ENCODE measurements around the gene MLXIP. TPM values are rescaled to one million over a fixed set of nuclear protein-coding genes. Genes with fewer than 3 reads are reported as not detected.

MLXIP gene
- polyA plus RNA-seq, 2 donors: 8.2 to 18.0 TPM

- Histone ChIP-seq H3K27me3 (ENCODE audit: control insufficient read depth in 1 of 2, insufficient read depth in 2 of 2, low read length in 2 of 2) (no peaks in the 10 kb centered on the region), H3K9me3 (ENCODE audit: control insufficient read depth in 2 of 2, insufficient read depth in 1 of 2, low read depth in 1 of 2, low read length in 1 of 2) (no peaks in the 10 kb centered on the region), H3K4me1 (ENCODE audit: control insufficient read depth in 2 of 2, insufficient read depth in 2 of 2, low read length in 1 of 2) (peaks cover 11 to 15% of the 10 kb centered on the region in 2 donors), H3K4me3 (ENCODE audit: low read depth in 1 of 2, low read length in 2 of 2) (no peak overlapping the region), H3K36me3 (ENCODE audit: control insufficient read depth in 2 of 2, insufficient read depth in 2 of 2, low read length in 1 of 2) (peaks cover 0 to 14% of the 10 kb centered on the region in 2 donors), H3K27ac (ENCODE audit: low read depth in 2 of 2, low read length in 1 of 2) (no peak overlapping the region)
- WGBS, 2 donors: 89 to 90% methylated on average over 13 of the region's 13 CpGs
These were observed 6.4 kb downstream of the MLXIP start for GRCh38 chr12:122084857-122085405.

- Histone ChIP-seq H3K4me3 (ENCODE audit: low read depth in 1 of 2, low read length in 2 of 2) (no peak overlapping the region), H3K9me3 (ENCODE audit: control insufficient read depth in 2 of 2, insufficient read depth in 1 of 2, low read depth in 1 of 2, low read length in 1 of 2) (no peaks in the 10 kb centered on the region), H3K27me3 (ENCODE audit: control insufficient read depth in 1 of 2, insufficient read depth in 2 of 2, low read length in 2 of 2) (no peaks in the 10 kb centered on the region), H3K4me1 (ENCODE audit: control insufficient read depth in 2 of 2, insufficient read depth in 2 of 2, low read length in 1 of 2) (peaks cover 11 to 15% of the 10 kb centered on the region in 2 donors), H3K36me3 (ENCODE audit: control insufficient read depth in 2 of 2, insufficient read depth in 2 of 2, low read length in 1 of 2) (peaks cover 0 to 14% of the 10 kb centered on the region in 2 donors), H3K27ac (ENCODE audit: low read depth in 2 of 2, low read length in 1 of 2) (no peak overlapping the region)
- WGBS, 2 donors: 89 to 92% methylated on average over 5 of the region's 5 CpGs
These were observed 7.0 kb downstream of the MLXIP start for GRCh38 chr12:122085591-122085990.

DNA sequence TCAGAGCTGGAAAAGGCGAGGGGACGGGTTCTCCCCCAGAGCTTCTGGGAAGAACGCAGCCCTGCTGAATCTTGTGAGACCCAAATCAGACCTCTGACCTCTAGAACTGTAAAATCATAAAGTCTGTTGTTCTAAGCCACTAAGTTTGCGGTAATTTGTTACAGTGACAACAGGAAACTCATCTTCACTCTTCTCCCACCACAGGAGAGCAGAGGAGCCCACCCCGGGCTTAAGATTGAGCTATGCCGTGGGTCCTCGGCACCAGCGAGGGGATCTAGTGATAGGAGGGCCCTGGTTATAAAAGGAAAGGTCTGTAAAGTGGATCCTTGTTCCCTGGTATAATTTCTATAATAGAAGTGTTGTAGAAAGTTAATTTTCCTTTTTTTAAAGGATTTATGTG is 7.6 kb downstream of the MLXIP start:
- Histone ChIP-seq H3K4me3 (ENCODE audit: low read depth in 1 of 2, low read length in 2 of 2) (no peak overlapping the region), H3K9me3 (ENCODE audit: control insufficient read depth in 2 of 2, insufficient read depth in 1 of 2, low read depth in 1 of 2, low read length in 1 of 2) (no peaks in the 10 kb centered on the region)

DNA sequence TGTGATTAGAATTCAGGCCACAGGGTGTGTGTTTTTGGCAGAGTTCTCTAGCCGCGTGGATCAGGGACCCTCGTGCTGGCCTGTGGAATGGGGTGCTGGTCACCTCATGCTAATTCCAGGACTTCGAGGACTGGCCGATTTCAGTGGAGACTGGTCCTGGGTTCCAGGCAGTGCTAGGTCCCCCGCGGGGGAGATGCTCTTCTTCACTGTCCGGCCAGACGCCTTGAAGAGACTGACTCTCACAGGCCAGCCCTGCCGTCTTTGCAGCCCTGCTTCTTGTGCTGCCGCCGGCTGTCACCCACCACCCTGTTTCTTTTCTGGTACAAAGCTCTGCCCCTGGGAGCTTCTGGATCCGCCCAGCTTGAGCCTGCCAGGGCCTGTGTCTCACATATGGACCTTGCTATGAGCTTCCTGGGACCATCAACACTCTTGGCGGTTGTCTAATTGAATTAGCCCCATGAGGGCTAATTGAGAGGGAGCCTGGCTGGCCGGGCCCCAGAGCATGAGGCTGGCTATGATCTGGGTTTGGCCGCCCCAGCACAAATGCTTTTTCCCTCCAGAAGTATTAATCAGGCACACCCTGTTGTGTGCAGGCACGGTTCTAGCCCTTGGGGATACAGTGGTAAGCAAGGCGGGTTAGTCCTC is 8.2 kb downstream of the MLXIP start:
- Histone ChIP-seq H3K27ac (ENCODE audit: low read depth in 2 of 2, low read length in 1 of 2) (peak overlapping the region; percentile 2 to 43), H3K36me3 (ENCODE audit: control insufficient read depth in 2 of 2, insufficient read depth in 2 of 2, low read length in 1 of 2) (peaks cover 0 to 14% of the 10 kb centered on the region in 2 donors), H3K4me3 (ENCODE audit: low read depth in 1 of 2, low read length in 2 of 2) (no peak overlapping the region), H3K27me3 (ENCODE audit: control insufficient read depth in 1 of 2, insufficient read depth in 2 of 2, low read length in 2 of 2) (no peaks in the 10 kb centered on the region), H3K9me3 (ENCODE audit: control insufficient read depth in 2 of 2, insufficient read depth in 1 of 2, low read depth in 1 of 2, low read length in 1 of 2) (no peaks in the 10 kb centered on the region), H3K4me1 (ENCODE audit: control insufficient read depth in 2 of 2, insufficient read depth in 2 of 2, low read length in 1 of 2) (peaks cover 9 to 15% of the 10 kb centered on the region in 2 donors)
- WGBS, 2 donors: 73 to 75% methylated on average over 17 to 18 of the region's 18 CpGs

More for the DNA sequence above, 7.6 kb downstream of the MLXIP start:
- Histone ChIP-seq H3K27ac (ENCODE audit: low read depth in 2 of 2, low read length in 1 of 2) (peak overlapping the region in 1 of 2 donors; percentile 47), H3K27me3 (ENCODE audit: control insufficient read depth in 1 of 2, insufficient read depth in 2 of 2, low read length in 2 of 2) (no peaks in the 10 kb centered on the region), H3K4me1 (ENCODE audit: control insufficient read depth in 2 of 2, insufficient read depth in 2 of 2, low read length in 1 of 2) (peaks cover 9 to 15% of the 10 kb centered on the region in 2 donors), H3K36me3 (ENCODE audit: control insufficient read depth in 2 of 2, insufficient read depth in 2 of 2, low read length in 1 of 2) (peaks cover 0 to 14% of the 10 kb centered on the region in 2 donors)
- WGBS, 2 donors: 78 to 91% methylated on average over 8 of the region's 8 CpGs

- Histone ChIP-seq H3K27me3 (ENCODE audit: control insufficient read depth in 1 of 2, insufficient read depth in 2 of 2, low read length in 2 of 2) (no peaks in the 10 kb centered on the region), H3K27ac (ENCODE audit: low read depth in 2 of 2, low read length in 1 of 2) (peak overlapping the region; percentile 4 to 43), H3K36me3 (ENCODE audit: control insufficient read depth in 2 of 2, insufficient read depth in 2 of 2, low read length in 1 of 2) (peaks cover 0 to 14% of the 10 kb centered on the region in 2 donors), H3K9me3 (ENCODE audit: control insufficient read depth in 2 of 2, insufficient read depth in 1 of 2, low read depth in 1 of 2, low read length in 1 of 2) (no peaks in the 10 kb centered on the region), H3K4me1 (ENCODE audit: control insufficient read depth in 2 of 2, insufficient read depth in 2 of 2, low read length in 1 of 2) (peaks cover 7 to 13% of the 10 kb centered on the region in 2 donors), H3K4me3 (ENCODE audit: low read depth in 1 of 2, low read length in 2 of 2) (no peak overlapping the region)
- WGBS, 2 donors: 79 to 85% methylated on average over 15 to 17 of the region's 17 CpGs
These were observed 9.0 kb downstream of the MLXIP start for GRCh38 chr12:122087431-122088178.

DNA sequence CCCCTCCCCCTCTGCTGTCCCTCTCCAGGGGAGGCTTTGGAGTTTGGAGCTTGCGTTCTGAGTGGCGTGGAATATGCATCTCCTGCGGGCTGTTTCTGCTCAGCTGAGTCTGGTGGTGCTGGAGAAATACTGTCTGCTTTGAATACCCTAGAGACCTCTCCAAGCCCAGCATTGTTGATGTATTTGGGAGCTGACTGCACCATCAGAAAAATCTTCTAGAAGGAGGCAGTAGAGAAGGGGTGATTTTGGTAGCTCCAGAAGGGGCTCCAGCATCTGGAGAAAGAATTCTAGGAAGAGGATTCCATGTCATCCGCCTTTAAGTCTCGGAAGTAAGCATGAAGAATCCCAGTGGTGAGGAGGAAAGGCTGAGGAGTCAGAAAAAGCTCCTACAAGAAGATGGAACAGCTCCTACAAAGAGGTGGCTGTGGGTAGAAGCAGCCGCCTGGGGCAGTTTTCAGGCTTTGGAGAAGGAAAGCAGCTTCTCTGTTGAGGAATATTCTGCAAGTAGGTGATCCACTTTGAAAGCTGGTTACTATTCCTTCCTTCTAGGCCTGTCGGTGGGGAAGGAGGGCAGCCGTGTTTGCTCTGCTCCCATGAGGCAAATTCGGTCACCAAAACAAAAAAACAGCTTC is 9.7 kb downstream of the MLXIP start:
- Histone ChIP-seq H3K9me3 (ENCODE audit: control insufficient read depth in 2 of 2, insufficient read depth in 1 of 2, low read depth in 1 of 2, low read length in 1 of 2) (no peaks in the 10 kb centered on the region), H3K27me3 (ENCODE audit: control insufficient read depth in 1 of 2, insufficient read depth in 2 of 2, low read length in 2 of 2) (no peaks in the 10 kb centered on the region), H3K4me3 (ENCODE audit: low read depth in 1 of 2, low read length in 2 of 2) (no peak overlapping the region), H3K27ac (ENCODE audit: low read depth in 2 of 2, low read length in 1 of 2) (peak overlapping the region; percentile 24 to 28), H3K4me1 (ENCODE audit: control insufficient read depth in 2 of 2, insufficient read depth in 2 of 2, low read length in 1 of 2) (peaks cover 12 to 13% of the 10 kb centered on the region in 2 donors), H3K36me3 (ENCODE audit: control insufficient read depth in 2 of 2, insufficient read depth in 2 of 2, low read length in 1 of 2) (peaks cover 0 to 14% of the 10 kb centered on the region in 2 donors)
- WGBS, 2 donors: 70 to 74% methylated on average over 9 of the region's 9 CpGs

DNA sequence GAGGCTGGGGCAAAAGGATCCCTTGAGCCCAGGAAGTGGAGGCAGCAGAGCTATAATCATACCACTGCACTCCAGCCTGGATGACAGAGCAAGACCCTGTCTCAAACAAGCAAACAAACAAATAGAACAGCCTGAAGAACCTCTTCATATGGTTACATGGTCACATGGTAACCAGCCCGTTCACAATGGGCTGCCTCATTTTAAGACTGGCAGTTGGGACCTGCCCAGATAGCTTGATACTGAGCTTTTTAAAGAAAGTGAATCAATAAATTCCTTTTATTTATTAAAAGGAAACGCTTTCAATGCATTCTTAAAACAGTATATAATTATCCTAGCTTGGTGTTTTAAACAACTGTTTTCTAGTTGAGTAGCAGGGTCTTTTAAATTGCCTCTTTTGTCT is 10.5 kb downstream of the MLXIP start:
- Histone ChIP-seq H3K27me3 (ENCODE audit: control insufficient read depth in 1 of 2, insufficient read depth in 2 of 2, low read length in 2 of 2) (no peaks in the 10 kb centered on the region), H3K4me1 (ENCODE audit: control insufficient read depth in 2 of 2, insufficient read depth in 2 of 2, low read length in 1 of 2) (peaks cover 13 to 19% of the 10 kb centered on the region in 2 donors), H3K27ac (ENCODE audit: low read depth in 2 of 2, low read length in 1 of 2) (no peak overlapping the region), H3K9me3 (ENCODE audit: control insufficient read depth in 2 of 2, insufficient read depth in 1 of 2, low read depth in 1 of 2, low read length in 1 of 2) (peaks cover 0 to 6% of the 10 kb centered on the region in 2 donors), H3K4me3 (ENCODE audit: low read depth in 1 of 2, low read length in 2 of 2) (no peak overlapping the region), H3K36me3 (ENCODE audit: control insufficient read depth in 2 of 2, insufficient read depth in 2 of 2, low read length in 1 of 2) (peaks cover 0 to 12% of the 10 kb centered on the region in 2 donors)
- WGBS, 2 donors: 44 to 70% methylated on average over 2 of the region's 2 CpGs

DNA sequence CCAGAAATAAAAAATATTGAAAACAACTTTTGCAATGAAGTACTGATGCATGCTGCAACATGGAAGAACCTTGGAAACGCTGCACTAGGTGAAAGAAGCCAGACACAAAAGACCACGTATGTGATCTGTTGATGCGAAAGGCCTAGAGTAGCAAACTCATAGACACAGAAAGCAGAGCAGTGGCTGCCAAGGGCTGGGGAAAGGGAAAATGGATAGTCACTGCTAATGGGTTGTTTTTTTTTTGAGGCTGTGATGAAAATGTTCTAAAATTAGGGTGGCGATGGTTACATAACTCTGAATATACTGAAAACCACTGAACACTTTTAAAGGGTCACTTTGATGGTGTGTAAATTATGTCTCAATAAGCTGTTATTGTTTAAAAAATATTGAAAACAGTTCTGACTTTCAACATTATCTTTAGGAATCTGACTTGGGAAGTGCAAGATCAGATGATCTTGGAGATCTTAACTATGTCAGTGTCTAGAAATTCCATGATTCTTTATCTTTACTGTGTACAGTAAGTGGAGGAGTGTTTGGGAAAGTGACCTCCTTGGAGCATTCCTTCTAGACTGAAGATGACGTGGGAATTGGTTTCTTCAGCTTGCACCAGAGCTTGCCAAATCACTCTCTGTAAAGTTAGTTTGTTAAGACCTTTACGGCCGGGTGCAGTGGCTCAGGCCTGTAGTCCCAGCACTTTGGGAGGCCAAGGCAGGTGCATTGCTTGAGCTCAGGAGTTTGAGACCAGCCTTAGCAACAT is 12.4 kb downstream of the MLXIP start:
- no peaks in the 10 kb centered on the region for H3K27me3 ChIP-seq (ENCODE audit: control insufficient read depth in 1 of 2, insufficient read depth in 2 of 2, low read length in 2 of 2)
- H3K27ac ChIP-seq (ENCODE audit: low read depth in 2 of 2, low read length in 1 of 2): no peak overlapping the region
- H3K9me3 ChIP-seq (ENCODE audit: control insufficient read depth in 2 of 2, insufficient read depth in 1 of 2, low read depth in 1 of 2, low read length in 1 of 2): peaks cover 0 to 6% of the 10 kb centered on the region in 2 donors
- H3K36me3 ChIP-seq (ENCODE audit: control insufficient read depth in 2 of 2, insufficient read depth in 2 of 2, low read length in 1 of 2): peaks cover 0 to 3% of the 10 kb centered on the region in 2 donors
- H3K4me3 ChIP-seq (ENCODE audit: low read depth in 1 of 2, low read length in 2 of 2): no peak overlapping the region
- peaks cover 13 to 30% of the 10 kb centered on the region in 2 donors for H3K4me1 ChIP-seq (ENCODE audit: control insufficient read depth in 2 of 2, insufficient read depth in 2 of 2, low read length in 1 of 2)
- 54 to 62% methylated on average over 7 of the region's 7 CpGs for WGBS, 2 donors

All from esophagus (tissue), 2 donors.